Measurements from ENCODE around the gene PDE8A. TPM values are rescaled to one million over a fixed set of nuclear protein-coding genes. Genes with fewer than 3 reads are reported as not detected.

PDE8A gene
- total and polyA plus RNA-seq, 11 donors = 9.4 to 21.5 (median 15.9) TPM

DNA sequence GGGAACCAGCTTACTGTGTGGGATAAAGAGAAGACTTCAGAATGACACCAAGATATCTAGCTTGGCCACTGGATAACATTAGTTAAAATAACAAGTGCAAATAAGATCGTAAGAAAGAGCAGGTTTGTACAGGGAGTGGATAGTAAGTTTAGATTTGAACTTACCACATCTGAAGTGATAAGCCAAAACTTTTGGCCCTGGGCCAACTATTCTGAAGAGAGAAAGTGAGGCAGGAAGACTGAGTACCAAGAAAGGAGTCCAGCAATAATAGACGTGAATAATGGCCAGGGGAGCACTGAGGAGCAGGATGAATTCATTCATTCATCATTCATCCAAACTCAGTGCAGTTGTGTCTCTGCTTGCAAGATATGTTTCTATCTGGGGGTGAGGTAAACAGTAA lies 122.9 kb downstream of the PDE8A start:
- 56 to 80% (median 73%) methylated on average over 2 of the region's 2 CpGs for WGBS, 4 donors
- Histone ChIP-seq H3K36me3 (peaks cover 0 to 46% (median 32%) of the 10 kb centered on the region in 9 donors), H3K4me1 (no peaks in the 10 kb centered on the region), H3K27ac (no peak overlapping the region), H3K27me3 (no peaks in the 10 kb centered on the region), H3K4me3 (no peak overlapping the region), H3K9me3 (no peaks in the 10 kb centered on the region)
- DNase-seq (no peak), ATAC-seq (no peak)
- intact Hi-C loops (cut with DNase I) = no loop called here
- TF ChIP-seq, protein P1, sequence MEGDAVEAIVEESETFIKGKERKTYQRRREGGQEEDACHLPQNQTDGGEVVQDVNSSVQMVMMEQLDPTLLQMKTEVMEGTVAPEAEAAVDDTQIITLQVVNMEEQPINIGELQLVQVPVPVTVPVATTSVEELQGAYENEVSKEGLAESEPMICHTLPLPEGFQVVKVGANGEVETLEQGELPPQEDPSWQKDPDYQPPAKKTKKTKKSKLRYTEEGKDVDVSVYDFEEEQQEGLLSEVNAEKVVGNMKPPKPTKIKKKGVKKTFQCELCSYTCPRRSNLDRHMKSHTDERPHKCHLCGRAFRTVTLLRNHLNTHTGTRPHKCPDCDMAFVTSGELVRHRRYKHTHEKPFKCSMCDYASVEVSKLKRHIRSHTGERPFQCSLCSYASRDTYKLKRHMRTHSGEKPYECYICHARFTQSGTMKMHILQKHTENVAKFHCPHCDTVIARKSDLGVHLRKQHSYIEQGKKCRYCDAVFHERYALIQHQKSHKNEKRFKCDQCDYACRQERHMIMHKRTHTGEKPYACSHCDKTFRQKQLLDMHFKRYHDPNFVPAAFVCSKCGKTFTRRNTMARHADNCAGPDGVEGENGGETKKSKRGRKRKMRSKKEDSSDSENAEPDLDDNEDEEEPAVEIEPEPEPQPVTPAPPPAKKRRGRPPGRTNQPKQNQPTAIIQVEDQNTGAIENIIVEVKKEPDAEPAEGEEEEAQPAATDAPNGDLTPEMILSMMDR (IDR thresholded peaks at IDR 0.05) = no peak
- no peak for TF ChIP-seq POLR2A (IDR thresholded peaks at IDR 0.05)

DNA sequence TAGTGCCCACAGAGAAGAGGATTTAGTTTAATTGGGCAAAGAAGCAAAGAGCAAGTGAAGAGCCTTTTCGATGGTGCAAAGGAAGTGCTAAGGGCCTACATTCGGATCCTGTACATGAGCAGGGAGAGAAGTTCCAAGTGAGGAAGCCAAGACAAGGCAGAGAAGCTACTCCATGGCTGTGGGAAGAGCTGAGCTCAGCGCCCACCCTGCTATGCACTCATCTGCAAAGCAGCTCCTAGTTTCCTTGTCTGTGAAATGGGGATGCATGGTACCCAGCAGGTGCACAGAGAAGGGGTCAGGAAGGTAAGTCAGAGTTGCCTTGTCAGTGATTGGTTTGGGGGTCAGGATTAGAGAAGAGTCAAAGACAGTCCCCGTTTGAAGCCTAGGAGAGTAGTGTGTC lies 126.5 kb downstream of the PDE8A start:
- no peaks in the 10 kb centered on the region for H3K4me1 ChIP-seq
- WGBS, 4 donors = 91 to 93% (median 92%) methylated on average over 4 of the region's 4 CpGs
- DNase-seq (no peak), ATAC-seq (no peak)
- H3K9me3 ChIP-seq = no peaks in the 10 kb centered on the region
- TF ChIP-seq, protein P1 (IDR thresholded peaks at IDR 0.05) = no peak
- no peak for TF ChIP-seq POLR2A (IDR thresholded peaks at IDR 0.05)
- H3K36me3 ChIP-seq = peaks cover 0 to 42% (median 21%) of the 10 kb centered on the region in 9 donors
- no peaks in the 10 kb centered on the region for H3K27me3 ChIP-seq
- no peak overlapping the region for H3K4me3 ChIP-seq
- intact Hi-C loops (cut with DNase I) = no loop called here
- no peak overlapping the region for H3K27ac ChIP-seq

- no peak for TF ChIP-seq POLR2A (IDR thresholded peaks at IDR 0.05)
- TF ChIP-seq, protein P1 (IDR thresholded peaks at IDR 0.05) = no peak
- Histone ChIP-seq H3K4me3 (no peak overlapping the region), H3K36me3 (peaks cover 0 to 54% (median 33%) of the 10 kb centered on the region in 9 donors), H3K27me3 (no peaks in the 10 kb centered on the region), H3K4me1 (no peaks in the 10 kb centered on the region), H3K9me3 (no peaks in the 10 kb centered on the region), H3K27ac (no peak overlapping the region)
- DNase-seq = no peak
- 94 to 98% (median 96%) methylated on average over 2 of the region's 2 CpGs for WGBS, 4 donors
- intact Hi-C loops (cut with DNase I) = no loop called here
- ATAC-seq = no peak
Measured at GRCh38 chr15:85109333-85109732, 127.7 kb downstream of the PDE8A start.

DNA sequence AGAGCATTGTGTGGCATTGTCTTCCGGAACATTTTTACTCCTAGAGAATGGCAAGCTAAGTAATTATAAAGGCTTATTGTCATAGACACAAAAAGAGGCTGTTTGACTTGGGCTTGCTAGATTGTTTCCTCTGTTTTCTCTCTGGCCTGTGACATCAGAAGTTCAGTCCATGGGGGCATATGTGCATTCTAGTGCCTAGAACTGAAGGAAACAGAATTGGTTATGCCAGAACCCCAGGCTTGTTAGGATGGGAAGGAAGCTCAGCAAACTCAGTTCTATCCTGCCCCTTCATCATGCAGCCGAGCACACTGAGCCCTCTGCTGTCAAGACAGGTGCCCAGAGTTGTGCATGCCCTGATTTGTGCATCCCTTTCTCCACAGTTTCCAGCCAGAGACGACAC lies 131.3 kb downstream of the PDE8A start:
- H3K36me3 ChIP-seq = peaks cover 0 to 81% (median 61%) of the 10 kb centered on the region in 9 donors
- H3K4me3 ChIP-seq = no peak overlapping the region
- DNase-seq = no peak
- H3K9me3 ChIP-seq = no peaks in the 10 kb centered on the region
- WGBS, 4 donors = 65 to 95% (median 65%) methylated on average over 3 of the region's 3 CpGs
- no peaks in the 10 kb centered on the region for H3K27me3 ChIP-seq
- no peak overlapping the region for H3K27ac ChIP-seq
- H3K4me1 ChIP-seq = peaks cover 0 to 9% (median 0%) of the 10 kb centered on the region in 12 donors
- no peak for ATAC-seq
- intact Hi-C loops (cut with DNase I) = no loop called here
- TF ChIP-seq, protein P1 (IDR thresholded peaks at IDR 0.05) = no peak
- TF ChIP-seq POLR2A (IDR thresholded peaks at IDR 0.05) = no peak
